Mesodermal cell (in vitro differentiated cells): ENCODE results near the gene NTNG1.
"Not testable (repeated sequence)": the region's sequence is repeated elsewhere in the genome, so short reads cannot be mapped to it uniquely, and the experiment has no call there.

Source experiments
- H3K27ac ChIP-seq: 2 replicates; pipeline ENCODE4 v1.7.0; 2013; ENCODE audit warnings: mild to moderate bottlenecking, low read depth, low read length, moderate library complexity; ENCODE audit not compliant: severe bottlenecking
- H3K36me3 ChIP-seq: 2 replicates; pipeline ENCODE4 v1.7.1; 2013; ENCODE audit warnings: mild to moderate bottlenecking, low read length, moderate library complexity; ENCODE audit not compliant: control insufficient read depth, insufficient read depth
- H3K4me1 ChIP-seq: one replicate; pipeline ENCODE4 v1.7.1; 2013; ENCODE audit warnings: mild to moderate bottlenecking, low read length; ENCODE audit not compliant: insufficient read depth, control insufficient read depth, poor library complexity, severe bottlenecking
- H3K4me3 ChIP-seq: 2 replicates; pipeline ENCODE4 v1.7.0; 2013; ENCODE audit warnings: low read length, control low read depth, mild to moderate bottlenecking; ENCODE audit not compliant: insufficient read depth, poor library complexity, severe bottlenecking; ENCODE audit errors: extremely low read depth
- H3K9me3 ChIP-seq: 2 replicates; pipeline ENCODE4 v1.7.1; 2013; ENCODE audit warnings: mild to moderate bottlenecking, low read length, moderate library complexity; ENCODE audit not compliant: control insufficient read depth
- WGBS, 2 experiments: methylation state at CpG; one replicate each; pipeline ENCODE4 v1.1.5; 2013; ENCODE audit warnings: missing lambda C conversion rate in 2 of 2; ENCODE audit not compliant: insufficient coverage in 2 of 2; 5-methylcytosine and 5-hydroxymethylcytosine counted together

Gene NTNG1

DNA sequence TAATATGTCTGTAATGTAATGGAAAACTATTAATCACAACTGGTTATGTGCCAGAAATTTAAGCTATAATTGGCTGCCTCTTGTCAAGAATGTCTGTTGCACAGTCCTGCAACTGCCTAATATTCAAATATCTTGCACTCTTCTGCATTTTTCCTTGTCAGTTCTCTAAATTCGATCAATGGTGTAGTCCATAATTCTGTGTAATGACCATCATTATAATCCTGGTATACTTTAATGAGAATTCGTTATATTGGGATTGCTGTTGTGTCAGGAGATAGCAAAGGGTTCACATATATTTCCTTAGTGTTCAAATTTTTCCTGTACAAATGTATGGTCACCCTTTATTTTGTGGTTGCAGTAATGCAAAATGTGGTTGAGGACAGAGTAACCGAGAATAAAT, 4.8 kb downstream of the NTNG1 start:
- Histone ChIP-seq H3K36me3 (no peaks in the 10 kb centered on the region), H3K4me3 (no peak overlapping the region), H3K4me1 (no peaks in the 10 kb centered on the region), H3K27ac (no peak overlapping the region), H3K9me3 (no peaks in the 10 kb centered on the region)
- no CpG with 5 or more reads among the region's 3 CpGs for WGBS, 2 experiments

DNA sequence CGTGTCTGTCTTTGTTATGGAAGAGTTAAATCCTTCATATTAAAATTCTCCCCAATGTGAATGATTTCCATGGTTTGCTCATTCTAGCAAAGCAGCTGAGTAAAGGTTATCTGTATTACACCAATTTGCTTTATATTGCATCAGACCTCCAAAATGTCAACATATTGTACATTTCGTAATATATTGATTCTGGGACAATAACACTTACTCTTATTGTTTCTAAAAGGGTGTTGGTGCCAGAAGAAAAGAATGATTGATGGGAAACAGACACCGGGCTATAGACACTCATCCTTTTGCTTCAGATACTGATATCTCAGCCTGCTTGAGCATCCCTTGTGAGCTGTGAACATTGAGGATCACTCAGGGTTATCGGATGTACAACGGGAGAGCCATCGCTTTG, 7.0 kb downstream of the NTNG1 start:
- no peaks in the 10 kb centered on the region for H3K4me1 ChIP-seq
- WGBS, 2 experiments, result 86% methylated on average over 1 of the region's 6 CpGs; no CpG with 5 or more reads in 1 of the 2 experiments

GRCh38 chr1:107149946-107150345, 9.1 kb downstream of the NTNG1 start:
- WGBS, 2 experiments, result no CpG with 5 or more reads among the region's 1 CpG
- Histone ChIP-seq H3K4me3 (no peak overlapping the region), H3K36me3 (no peaks in the 10 kb centered on the region), H3K27ac (no peak overlapping the region), H3K9me3 (no peaks in the 10 kb centered on the region), H3K4me1 (no peaks in the 10 kb centered on the region)

More for the DNA sequence above, 7.0 kb downstream of the NTNG1 start:
- Histone ChIP-seq H3K9me3 (no peaks in the 10 kb centered on the region), H3K27ac (no peak overlapping the region), H3K36me3 (no peaks in the 10 kb centered on the region), H3K4me3 (no peak overlapping the region)

DNA sequence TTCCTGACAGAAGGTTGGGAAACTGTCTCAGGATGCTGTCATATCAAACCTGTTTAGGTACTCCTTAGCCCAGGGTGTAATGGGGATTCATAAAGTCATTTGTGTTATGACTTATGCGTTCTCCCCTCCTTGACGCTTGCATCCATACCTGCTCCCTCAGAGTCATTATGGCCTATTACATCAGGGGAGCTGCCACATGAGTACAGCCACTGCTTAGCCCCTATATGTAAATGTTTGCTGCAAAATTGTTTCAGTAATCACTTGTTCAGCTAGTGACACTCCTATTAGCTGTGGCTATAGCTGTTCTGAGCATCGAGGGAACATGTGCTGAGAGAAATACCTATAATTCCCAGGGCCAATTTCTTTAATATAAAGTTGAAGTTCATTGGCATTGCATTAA, 10.5 kb downstream of the NTNG1 start:
- no peaks in the 10 kb centered on the region for H3K36me3 ChIP-seq
- WGBS, 2 experiments, result 88% methylated on average over 1 of the region's 3 CpGs; no CpG with 5 or more reads in 1 of the 2 experiments
- H3K9me3 ChIP-seq, result no peaks in the 10 kb centered on the region
- no peaks in the 10 kb centered on the region for H3K4me1 ChIP-seq
- H3K27ac ChIP-seq, result no peak overlapping the region
- no peak overlapping the region for H3K4me3 ChIP-seq

DNA sequence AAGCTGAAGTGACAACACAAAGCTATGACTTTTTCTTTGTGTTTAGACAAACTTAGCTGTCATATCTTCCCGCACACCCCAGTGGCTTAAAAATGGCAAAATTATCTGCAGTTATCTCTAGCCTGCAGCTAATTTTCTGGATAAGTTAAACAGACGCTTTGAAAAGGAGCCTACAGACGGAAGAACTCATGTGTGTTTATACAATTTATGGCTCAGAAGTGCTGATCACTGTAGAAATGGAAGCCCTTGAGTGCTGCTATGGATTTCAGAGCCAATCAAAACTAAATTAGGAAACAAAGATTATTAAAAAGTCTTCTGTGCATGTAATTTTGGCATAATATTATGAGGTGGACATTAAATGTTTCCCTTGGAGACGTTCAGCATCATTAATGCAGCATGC, 11.6 kb downstream of the NTNG1 start:
- no peak overlapping the region for H3K4me3 ChIP-seq
- H3K4me1 ChIP-seq, result no peaks in the 10 kb centered on the region
- H3K9me3 ChIP-seq, result no peaks in the 10 kb centered on the region
- no peaks in the 10 kb centered on the region for H3K36me3 ChIP-seq
- no peak overlapping the region for H3K27ac ChIP-seq
- WGBS, 2 experiments, result 94 to 96% methylated on average over 3 of the region's 4 CpGs

DNA sequence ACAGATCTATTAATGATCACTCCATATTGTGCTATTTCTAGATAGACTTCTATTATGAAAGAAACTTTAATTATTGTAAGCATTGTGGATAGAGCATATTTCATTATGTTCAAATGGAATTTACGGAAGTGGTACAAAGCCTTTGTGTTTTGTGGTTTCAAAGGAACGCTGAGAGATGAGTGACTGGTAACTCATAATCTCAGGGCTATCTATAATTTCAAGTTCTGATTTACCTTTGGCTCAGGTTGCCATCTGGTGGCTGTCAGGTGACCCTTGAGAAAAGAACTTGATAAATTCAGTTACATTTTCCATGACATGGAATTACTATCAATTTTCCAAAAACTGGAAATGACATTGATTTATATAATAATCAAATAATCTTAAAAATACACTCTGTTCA, 12.2 kb downstream of the NTNG1 start:
- H3K4me3 ChIP-seq, result no peak overlapping the region
- no peaks in the 10 kb centered on the region for H3K4me1 ChIP-seq
- no peak overlapping the region for H3K27ac ChIP-seq
- H3K9me3 ChIP-seq, result no peaks in the 10 kb centered on the region
- 71% methylated on average over 1 of the region's 2 CpGs; no CpG with 5 or more reads in 1 of the 2 experiments for WGBS, 2 experiments
- H3K36me3 ChIP-seq, result no peaks in the 10 kb centered on the region

DNA sequence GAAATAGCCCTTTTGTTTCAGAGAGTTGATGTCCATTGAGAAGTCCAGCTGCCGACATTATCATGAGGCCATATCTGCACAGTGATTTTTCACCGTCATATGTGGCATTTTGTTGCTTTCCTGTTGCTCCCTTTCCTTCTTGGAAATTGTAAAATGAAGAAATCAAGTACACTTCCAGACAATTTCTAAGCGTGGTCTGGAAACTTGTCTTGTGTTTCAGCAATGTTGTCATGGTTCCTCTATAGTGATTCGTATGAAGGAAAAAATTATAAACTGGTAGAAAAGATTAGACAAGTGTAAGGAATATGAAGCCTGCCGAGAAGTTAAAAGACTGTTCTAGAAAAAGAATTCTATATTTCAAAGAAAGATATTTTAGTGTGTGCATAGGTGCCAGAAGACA, 17.7 kb downstream of the NTNG1 start:
- H3K4me1 ChIP-seq, result no peaks in the 10 kb centered on the region
- H3K9me3 ChIP-seq, result no peaks in the 10 kb centered on the region
- 89 to 92% methylated on average over 3 to 4 of the region's 5 CpGs for WGBS, 2 experiments
- no peak overlapping the region for H3K27ac ChIP-seq
- H3K36me3 ChIP-seq, result no peaks in the 10 kb centered on the region
- no peak overlapping the region for H3K4me3 ChIP-seq

GRCh38 chr1:107158991-107159390, 18.2 kb downstream of the NTNG1 start:
- 83 to 94% methylated on average over 2 of the region's 3 CpGs for WGBS, 2 experiments

DNA sequence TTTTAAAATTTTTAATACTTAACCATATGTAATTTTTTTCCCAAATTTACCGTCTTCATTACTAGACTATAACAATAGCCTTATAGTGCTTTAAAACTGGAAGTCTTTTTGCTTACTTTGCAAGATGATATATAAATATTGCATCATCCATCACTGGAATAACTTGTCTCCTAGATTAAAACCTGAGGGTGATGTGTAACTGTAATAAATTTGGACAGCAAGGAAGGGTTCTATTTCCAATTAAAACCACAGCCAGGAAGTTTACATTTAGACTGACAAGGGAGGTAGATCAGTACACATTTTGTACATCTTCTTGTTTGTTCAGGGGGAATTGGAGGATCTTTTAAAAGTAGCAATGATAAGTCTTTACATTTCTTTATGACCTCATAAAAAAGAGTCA, 21.9 kb downstream of the NTNG1 start:
- no peak overlapping the region for H3K27ac ChIP-seq
- WGBS, 2 experiments, result no CpG with 5 or more reads among the region's 1 CpG
- no peaks in the 10 kb centered on the region for H3K36me3 ChIP-seq
- no peaks in the 10 kb centered on the region for H3K9me3 ChIP-seq
- H3K4me1 ChIP-seq, result no peaks in the 10 kb centered on the region
- H3K4me3 ChIP-seq, result no peak overlapping the region

More at GRCh38 chr1:107158991-107159390, 18.2 kb downstream of the NTNG1 start:
- no peaks in the 10 kb centered on the region for H3K36me3 ChIP-seq
- H3K27ac ChIP-seq, result no peak overlapping the region
- no peaks in the 10 kb centered on the region for H3K4me1 ChIP-seq
- no peaks in the 10 kb centered on the region for H3K9me3 ChIP-seq
- no peak overlapping the region for H3K4me3 ChIP-seq

- H3K9me3 ChIP-seq, H3K4me1 ChIP-seq, H3K36me3 ChIP-seq, H3K4me3 ChIP-seq, H3K27ac ChIP-seq: not testable (repeated sequence)
- WGBS, 2 experiments, result 90 to 93% methylated on average over 5 to 8 of the region's 9 CpGs
Observed at GRCh38 chr1:107164901-107165300, 24.1 kb downstream of the NTNG1 start.

DNA sequence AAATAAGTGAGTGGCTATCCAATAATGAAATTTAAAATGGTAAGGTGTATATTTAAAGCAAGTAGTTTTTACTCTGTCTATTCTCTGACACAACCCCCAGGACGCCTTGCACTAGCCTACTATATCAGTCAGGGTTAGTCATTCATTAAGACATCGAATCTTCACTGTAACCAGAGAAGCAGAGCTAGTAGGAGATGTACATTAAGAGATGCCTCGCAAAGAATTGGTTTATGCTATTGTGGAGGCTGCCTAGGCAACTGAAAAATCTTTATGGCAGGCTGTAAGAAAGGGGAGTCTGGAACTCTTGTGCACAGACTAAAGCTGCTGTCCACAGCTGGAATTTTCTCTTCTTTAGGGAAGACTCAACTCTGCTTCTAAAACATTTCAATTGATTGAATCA, 28.8 kb downstream of the NTNG1 start:
- no peaks in the 10 kb centered on the region for H3K36me3 ChIP-seq
- H3K27ac ChIP-seq, result no peak overlapping the region
- H3K9me3 ChIP-seq, result no peaks in the 10 kb centered on the region
- no peaks in the 10 kb centered on the region for H3K4me1 ChIP-seq
- 86% methylated on average over 1 of the region's 3 CpGs; no CpG with 5 or more reads in 1 of the 2 experiments for WGBS, 2 experiments
- no peak overlapping the region for H3K4me3 ChIP-seq
